Stimulated activated CD4-positive, alpha-beta T cell treated with anti-CD3 and anti-CD28 coated beads, Interleukin-1b, Interleukin-23, amount 100 ng/mL, for 48 hours (primary cell): ENCODE measurements around the gene BCORL1.

Experiments
- DNase-seq: peaks from one replicate; pipeline ENCODE4 v3.0.0-alpha.2; 2020

The BCORL1 gene, protein sequence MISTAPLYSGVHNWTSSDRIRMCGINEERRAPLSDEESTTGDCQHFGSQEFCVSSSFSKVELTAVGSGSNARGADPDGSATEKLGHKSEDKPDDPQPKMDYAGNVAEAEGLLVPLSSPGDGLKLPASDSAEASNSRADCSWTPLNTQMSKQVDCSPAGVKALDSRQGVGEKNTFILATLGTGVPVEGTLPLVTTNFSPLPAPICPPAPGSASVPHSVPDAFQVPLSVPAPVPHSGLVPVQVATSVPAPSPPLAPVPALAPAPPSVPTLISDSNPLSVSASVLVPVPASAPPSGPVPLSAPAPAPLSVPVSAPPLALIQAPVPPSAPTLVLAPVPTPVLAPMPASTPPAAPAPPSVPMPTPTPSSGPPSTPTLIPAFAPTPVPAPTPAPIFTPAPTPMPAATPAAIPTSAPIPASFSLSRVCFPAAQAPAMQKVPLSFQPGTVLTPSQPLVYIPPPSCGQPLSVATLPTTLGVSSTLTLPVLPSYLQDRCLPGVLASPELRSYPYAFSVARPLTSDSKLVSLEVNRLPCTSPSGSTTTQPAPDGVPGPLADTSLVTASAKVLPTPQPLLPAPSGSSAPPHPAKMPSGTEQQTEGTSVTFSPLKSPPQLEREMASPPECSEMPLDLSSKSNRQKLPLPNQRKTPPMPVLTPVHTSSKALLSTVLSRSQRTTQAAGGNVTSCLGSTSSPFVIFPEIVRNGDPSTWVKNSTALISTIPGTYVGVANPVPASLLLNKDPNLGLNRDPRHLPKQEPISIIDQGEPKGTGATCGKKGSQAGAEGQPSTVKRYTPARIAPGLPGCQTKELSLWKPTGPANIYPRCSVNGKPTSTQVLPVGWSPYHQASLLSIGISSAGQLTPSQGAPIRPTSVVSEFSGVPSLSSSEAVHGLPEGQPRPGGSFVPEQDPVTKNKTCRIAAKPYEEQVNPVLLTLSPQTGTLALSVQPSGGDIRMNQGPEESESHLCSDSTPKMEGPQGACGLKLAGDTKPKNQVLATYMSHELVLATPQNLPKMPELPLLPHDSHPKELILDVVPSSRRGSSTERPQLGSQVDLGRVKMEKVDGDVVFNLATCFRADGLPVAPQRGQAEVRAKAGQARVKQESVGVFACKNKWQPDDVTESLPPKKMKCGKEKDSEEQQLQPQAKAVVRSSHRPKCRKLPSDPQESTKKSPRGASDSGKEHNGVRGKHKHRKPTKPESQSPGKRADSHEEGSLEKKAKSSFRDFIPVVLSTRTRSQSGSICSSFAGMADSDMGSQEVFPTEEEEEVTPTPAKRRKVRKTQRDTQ (N-terminal part only)

GRCh38 chrX:129982300-129983251 is at the start of gene BCORL1:
TSS of gene BCORL1 (plus strand) at chrX:129982635. CDS start at chrX:130005232, 22,597 bp downstream.
- DNase-seq = peak; percentile 90

- DNase-seq = no peak
These were observed 49.6 kb upstream of the BCORL1 start for GRCh38 chrX:129932821-129933321.

DNA sequence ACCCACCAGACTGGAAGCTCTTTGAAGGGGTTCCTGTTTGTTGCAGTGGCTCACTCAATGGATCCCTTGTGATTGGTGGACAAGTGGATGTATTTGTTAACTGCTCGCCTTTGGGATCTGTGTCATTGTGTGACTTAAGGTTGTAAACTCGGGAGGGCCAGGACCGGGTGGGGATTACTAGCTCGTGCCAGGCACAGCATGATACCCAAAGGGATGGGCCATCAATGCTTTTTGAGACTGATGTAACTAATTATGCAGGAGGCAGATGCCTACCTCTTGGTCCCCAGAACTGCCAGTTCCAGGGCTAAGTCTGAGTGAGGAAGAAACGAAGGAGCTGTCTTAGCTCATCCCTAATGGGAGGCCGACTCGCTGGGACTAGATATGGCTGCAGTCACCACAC is 48.7 kb upstream of the BCORL1 start:
- DNase-seq = no peak

- DNase-seq = no peak
These were observed 48.0 kb upstream of the BCORL1 start for GRCh38 chrX:129934461-129934860.

- no peak for DNase-seq
These were observed 47.5 kb upstream of the BCORL1 start for GRCh38 chrX:129934952-129935351.

DNA sequence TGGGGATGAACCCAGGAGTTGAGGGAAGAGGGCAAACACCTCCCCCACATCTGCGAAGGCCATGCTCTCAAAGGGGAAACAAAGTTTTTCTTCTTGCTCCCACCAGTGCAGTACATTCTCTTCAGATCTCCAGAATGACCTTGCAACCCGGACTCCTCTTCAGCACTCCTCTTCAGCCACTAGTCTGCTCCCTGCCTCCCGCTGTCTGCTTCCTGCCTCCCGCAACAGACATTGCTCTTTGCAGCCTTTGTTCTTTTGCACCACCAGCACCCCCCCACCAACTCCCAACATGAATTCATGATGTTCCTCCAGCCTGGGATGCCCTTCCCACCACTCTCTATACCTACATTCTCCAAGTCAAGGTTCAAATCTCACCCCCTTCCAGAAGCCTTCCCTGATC is 44.4 kb upstream of the BCORL1 start:
- DNase-seq = no peak

GRCh38 chrX:129939986-129940385 is 42.4 kb upstream of the BCORL1 start:
- DNase-seq = no peak

DNA sequence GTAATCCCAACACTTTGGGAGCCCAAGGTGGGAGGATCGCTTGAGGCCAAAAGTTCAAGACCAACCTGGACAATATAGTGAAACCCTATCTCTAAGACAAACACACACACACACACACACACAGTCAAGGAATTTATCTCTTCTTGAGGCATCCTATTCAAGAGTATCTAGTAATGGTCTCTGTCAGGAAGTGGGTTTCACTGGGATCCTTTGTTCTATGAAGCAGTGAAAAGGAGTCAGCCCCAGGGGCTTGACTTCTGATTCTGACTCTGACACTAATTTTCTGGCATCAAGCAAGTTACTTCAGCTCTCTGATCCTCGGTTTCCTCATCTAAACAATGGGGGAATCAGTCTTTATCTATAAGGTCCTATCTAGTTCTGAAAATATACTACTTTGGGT is 41.7 kb upstream of the BCORL1 start:
- no peak for DNase-seq

- DNase-seq = no peak
These were observed 37.3 kb upstream of the BCORL1 start for GRCh38 chrX:129945131-129945530.

DNA sequence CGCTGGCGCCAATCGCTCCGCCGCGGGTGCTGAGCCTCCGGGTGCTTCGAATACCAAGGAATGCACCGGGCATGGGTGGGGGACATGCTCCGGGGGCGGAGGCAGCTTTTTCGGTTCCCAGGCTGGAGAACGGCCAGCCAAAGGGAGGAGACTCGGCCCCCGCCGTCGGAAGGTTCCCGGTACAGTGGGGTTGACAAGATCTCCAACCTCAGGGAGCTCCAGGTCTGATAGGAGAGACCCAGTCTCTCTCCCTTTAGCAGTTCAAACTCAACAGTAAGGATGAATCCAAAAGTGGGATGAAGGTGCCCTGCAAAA is 29.1 kb upstream of the BCORL1 start:
- DNase-seq = no peak

DNA sequence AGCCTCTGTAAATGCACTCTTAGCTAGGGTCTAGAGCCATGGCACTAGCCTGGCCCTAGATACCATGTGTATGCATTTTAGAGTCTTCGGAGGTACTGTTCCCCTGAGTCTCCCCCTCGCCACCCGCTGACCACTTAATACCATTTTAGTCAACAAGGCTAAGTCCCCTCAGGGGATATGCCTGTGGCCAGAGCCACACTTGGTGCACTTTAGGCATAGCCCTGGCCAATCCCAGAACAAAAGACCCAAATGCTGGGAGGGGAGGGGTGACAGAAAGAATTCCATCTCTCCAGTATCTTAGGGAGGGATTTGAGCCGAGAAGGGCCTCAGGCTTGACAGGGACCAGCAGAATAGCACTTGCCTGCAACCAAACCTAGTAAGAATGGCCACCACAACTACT is 28.6 kb upstream of the BCORL1 start:
- no peak for DNase-seq

DNA sequence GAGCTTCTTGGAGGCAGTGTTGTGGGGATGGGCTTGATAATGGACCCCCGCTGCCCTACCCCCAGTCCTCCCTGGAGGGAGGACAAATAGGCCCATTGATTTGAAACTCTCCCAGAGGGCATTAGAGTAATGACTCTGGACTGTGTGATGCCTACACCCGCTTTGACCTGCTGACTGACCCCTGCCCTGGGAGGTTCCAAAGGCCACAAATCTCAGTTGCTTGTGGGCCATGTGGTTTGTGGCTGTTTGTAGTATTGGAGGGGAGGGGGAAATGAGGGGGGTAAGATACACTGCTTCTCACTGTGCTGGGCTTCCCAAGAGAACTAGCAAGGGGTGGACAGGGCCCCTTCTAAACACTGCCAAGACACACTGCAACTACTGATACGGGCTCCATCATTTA is 27.6 kb upstream of the BCORL1 start:
- DNase-seq = no peak

- DNase-seq = no peak
These were observed 26.8 kb upstream of the BCORL1 start for GRCh38 chrX:129955682-129956081.

DNA sequence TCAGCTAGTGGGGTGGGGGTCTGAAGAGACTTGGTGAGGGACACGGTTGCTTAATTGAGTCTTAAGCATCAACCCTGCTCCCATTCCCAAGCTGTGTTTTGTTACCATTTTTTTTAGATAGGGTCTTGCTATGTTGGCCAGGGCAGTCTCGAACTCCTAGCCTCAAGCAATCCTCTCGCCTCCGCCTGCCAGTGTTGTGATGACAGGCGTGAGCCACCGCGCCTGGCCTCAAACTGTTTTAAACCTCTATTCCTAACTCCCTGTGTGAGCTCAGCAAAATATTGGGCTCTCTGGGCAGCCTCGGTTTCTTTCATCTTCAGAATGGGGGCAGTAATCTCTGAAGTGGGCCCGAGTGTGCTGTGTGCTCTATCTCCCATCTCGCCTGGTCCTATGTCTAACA is 26.3 kb upstream of the BCORL1 start:
- no peak for DNase-seq

- DNase-seq = no peak
These were observed 25.7 kb upstream of the BCORL1 start for GRCh38 chrX:129956765-129957164.

- peak; percentile 45 for DNase-seq
These were observed 25.0 kb upstream of the BCORL1 start for GRCh38 chrX:129957241-129958082.

DNA sequence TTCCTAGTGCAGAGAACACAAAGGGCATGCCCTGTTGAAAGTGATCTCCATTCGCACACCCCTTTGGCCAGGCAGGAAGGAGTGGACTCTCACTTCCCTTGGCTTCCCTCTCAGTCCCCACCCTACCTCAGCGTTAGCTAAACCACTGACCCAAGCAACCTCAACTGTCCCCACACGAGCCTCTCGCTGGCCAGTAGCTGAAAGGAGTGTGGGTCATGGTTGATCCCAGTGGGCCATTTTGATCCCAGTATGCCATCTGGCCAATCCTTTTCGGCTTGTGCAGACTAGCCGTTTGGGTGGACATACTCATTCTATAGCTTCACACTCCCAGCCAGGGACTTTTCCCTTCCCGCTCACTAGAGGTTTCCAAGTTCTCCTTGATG is 24.4 kb upstream of the BCORL1 start:
- no peak for DNase-seq

DNA sequence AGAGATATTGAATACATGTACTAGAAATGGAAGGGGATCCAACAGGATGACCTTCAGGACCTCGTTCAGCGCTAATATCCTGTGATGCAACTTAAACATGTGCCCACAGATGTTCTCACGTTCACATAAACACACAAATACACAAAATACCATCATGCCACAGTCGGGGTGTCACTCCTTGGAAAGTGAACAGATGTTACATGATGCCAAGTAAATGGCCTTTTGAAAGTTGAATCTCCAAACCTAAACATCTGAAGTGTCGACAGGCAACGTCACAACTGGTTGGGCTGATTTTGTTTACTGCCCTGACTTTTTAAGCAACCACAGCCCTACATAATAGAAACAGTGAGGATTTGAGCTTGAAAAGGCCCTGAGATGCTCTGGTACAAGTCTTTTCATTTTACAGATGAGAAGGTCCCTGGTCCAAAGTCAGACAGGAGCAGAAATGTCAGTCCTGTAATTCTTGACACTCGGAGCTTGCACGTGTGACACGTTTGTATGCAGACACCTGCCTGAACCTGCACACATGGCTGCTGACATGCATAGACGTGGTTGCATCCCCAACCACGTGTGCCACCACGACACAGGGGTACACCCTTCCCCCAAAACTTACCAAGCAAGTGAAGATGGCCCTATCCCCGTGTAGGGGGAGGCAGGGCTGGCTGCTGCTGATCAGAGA is 23.5 kb upstream of the BCORL1 start:
- no peak for DNase-seq

DNA sequence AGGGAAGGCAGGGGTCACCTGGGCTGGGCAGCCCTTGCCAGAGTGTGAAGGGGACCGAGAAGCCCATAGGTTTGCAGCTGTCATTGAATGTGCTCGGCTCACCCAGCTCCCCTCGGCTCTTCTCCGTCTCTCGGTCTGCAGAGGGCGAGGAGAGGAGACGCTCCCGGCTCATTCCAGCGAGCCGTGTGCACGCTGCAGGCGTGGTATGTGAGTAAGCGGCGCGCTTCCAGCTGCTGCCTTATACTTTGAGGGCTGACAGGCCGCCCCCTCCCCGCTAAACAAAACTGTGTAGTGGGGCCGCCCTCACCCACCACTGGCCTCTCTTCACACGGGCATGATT is 23.0 kb upstream of the BCORL1 start:
- no peak for DNase-seq
